NCI-H2081 (cell line): ENCODE data around the gene MAP3K14.
"Not testable (repeated sequence)": the region's sequence is repeated elsewhere in the genome, so short reads cannot be mapped to it uniquely, and the experiment has no call there.

Source experiments
- DNase-seq, 2 experiments: peaks; one replicate each; lab custom pipeline; 2025; lab: John Stamatoyannopoulos, UW

MAP3K14 gene

DNA sequence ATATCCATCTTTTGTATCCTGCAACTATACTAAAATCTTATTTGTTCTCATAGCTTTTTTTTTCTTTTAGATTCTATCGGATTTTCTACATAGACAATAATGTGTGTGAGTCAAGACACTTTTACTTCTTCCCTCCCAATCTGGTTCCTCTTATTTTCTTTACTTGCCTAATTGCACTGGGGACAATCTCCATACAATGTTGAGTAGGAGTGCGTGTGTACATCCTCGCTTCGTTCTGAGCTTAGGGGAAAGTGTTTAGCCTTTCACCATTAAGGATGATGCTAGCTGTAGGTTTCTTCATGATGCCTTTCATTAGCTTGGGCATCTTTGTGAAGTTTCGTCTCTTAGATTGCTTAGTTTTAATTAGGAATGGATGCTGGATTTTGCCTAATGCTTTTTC is 57.8 kb downstream of the MAP3K14 start:
- no peak for DNase-seq

DNA sequence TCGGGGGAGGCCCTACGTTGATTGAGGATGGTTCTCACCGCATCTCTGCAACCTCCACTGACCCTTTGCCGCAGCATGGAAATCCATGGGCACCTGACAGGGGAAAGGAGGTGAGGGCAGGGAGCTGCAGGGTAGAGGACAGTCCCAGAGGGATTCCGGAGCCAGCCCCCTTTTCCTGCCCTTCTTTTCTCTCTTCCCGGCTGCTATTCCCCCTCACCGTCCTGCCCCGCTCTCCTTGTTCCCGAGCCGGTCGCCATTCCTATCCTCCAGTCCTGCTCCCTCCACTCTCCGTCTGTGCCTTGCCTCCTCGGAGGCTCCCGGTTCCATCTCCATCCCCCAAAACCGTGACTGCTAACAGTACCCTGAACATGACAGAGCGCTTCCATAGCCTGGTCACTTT is 59.7 kb downstream of the MAP3K14 start:
- no peak for DNase-seq

DNA sequence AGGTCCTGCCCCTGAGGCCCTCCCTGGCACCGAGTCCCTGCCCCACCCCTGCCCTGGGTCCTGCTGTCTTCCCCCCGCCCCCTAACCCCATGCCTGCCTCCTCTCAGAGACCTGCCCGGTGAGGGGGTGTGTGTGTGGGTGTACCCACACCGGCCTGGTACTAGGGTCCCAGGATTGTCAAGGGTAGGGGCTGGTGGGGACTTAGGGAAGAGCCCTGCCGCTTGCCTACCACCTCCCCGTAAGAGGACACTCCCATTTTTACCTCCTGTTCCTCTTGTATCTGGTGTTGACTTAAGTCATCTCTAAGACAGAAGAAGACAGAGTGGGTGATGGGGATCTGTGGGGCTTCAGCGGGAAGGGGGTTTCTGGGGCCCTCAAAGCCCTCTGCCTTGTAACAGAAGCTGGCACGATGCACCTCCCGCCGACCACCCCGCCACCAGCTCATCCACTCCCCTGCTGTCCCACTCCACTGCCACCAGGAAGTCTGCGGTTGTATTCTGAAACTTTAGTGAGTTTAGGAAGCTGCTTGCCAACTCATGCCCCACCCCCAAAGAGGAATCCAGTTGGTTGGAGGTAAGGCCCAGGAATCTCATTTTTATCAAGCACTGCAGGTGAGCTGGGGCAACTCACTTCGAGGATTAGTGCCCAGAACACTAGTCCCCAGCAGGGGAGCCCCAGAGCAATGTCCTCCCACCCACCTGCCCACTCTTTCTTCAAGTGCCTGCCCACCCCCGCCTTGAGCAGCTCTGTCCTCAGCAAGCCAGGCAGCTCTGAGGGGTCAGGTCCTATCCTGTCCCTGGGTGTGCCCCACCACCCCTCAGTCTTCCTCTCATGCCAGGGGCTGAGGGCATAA is 60.5 kb downstream of the MAP3K14 start:
- no peak for DNase-seq

DNA sequence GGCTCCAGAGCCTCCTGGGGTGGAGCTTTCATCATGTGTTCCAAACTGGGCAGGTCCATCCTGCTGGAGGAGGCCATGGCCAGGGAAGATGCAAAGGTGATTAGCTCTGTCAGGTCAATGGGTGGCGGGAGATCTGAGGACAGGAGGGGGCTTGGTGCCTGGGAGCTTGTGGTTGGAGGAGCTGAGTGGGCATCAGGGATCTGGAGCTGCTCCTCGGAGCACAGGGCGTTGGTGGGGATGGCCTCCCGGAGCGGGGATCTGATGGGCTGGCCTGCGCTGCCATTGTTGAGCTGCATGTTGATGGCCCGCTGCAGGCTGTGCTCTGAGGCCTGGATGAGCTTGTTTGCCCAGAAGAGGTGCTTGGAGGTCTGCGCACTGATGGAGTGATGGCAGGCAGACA is 61.5 kb downstream of the MAP3K14 start:
- no peak for DNase-seq

DNA sequence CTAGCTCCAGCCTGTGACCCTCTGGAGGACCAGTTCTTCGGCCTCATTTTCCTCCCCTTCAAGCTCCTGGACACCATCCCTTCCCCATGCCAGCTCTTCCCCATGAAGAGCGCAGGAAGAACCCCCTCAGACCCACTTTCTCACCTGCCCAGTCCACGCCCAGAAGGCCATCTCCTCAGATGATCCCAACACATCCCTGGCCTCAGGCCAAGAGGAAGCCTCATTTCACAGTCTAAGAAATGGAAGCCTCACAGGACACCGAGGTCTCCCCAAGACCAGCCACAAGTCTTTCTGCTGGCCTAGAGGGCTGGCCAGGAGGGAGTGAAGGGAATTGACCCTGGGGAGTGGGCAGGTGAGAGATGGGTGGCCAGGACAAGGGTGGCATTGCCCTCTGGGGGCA is 62.9 kb downstream of the MAP3K14 start:
- DNase-seq, result no peak

DNA sequence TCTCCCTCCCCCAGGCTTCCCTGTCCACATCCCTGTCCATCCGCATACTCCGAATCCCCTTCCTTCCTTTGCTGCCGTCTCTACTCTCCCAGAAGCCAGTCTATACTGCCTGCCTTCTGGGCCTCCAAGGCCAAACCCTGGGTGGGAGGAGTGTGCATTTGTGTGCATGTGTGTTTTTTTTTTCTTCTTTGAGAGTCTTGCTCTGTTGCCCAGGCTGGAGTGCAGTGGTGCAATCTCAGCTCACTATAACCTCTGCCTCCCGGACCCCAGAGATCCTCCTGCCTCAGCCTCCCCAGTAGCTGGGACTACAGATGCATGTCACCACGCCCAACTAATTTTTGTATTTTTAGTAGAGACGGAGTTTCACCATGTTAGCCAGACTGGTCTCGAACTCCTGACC is 63.6 kb downstream of the MAP3K14 start:
- not testable (repeated sequence) for DNase-seq

DNA sequence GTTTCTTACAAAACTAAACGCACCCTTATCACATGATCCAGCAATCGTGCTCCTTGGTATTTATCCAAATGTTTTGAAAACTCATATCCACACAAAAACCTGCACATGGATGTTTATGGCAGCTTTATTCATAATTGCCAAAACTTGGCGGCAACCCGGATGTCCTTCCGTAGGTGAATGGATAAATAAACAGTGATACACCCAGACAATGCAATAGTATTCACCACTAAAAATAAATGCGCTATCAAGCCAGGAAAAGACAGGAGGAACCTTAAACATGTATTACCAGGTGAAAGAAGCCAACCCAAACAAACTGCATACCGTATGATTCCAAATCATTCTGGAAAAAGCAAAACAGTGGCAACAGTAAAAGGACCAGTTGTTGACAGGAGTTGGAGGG is 64.9 kb downstream of the MAP3K14 start:
- DNase-seq, result peak; percentile 19 to 68

DNA sequence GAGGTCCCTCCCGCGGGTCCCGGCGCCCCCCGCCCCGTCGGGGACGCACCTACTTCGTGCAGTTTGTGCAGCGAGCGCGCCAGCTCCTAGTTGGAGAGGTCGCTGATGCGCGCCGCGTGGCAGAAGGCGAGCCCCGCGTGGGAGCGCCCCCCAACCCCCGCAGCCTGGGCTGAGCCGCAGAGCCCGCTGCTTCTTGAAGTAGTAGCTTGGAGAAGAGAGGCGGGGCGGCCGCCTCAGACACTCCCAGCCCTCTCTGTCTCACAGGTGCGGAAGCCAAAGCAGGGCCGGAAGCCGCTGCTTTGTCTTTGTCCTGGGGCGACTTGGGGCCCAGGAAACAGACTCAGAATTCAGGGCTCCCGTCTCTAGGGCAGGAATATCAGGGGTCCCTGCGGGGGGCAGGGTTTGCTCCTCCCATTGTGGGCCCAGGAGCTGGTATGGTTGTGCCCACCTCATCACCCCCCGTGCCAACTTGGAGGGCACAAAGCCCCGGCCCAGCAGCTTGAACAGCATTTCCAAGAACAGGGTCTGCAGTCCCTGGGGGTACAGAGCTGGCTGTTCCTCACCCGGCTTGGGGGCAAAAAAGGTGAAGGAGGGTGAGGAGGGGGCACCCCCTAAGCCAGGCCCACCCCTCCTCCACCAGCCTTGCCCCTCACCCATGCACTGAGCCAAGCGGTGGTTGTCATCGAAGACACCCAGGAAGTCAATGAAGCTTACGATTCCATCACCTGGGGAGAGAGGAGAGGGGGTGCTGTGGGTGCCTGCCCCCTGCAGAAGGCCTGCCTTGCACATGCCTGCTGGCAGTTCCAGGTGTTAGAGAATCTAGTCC is 68.5 kb downstream of the MAP3K14 start:
- DNase-seq, result peak; percentile 43 to 70

DNA sequence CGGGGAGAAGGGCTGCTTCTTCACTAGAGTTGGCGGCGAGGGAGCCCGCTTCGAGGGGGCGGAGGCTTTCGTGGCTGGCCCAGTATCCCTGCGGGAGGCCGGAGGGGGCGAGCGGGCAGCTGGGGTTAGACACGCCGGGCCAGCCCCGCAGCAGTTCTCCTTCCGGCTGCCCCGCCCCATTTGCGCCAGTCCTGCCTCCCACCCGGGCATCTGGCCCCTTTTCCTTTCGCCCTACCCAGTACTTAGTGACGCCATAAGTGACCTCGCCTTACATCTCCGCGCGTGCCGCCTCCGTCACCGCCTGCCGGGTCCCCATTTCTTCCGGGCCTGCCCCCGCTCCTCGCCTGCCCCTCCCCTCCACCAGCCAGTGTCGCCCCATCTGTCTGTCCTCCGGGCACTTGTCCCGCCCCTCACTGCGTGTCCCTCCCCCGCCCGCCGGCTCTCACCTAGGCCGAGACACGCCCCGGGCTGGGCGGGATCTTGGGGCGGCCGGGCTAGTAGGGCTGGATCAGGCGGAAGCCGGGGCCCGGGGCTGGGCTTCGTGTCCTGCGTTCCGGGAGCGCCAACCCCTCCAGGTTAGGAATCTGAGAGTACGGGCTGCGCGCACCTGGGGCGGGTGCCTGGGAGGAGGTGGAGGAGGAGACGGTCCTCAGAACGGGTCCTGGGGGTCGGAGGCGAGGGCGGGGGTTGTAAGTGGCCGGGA is 69.2 kb downstream of the MAP3K14 start:
- DNase-seq, result peak; percentile 98

DNA sequence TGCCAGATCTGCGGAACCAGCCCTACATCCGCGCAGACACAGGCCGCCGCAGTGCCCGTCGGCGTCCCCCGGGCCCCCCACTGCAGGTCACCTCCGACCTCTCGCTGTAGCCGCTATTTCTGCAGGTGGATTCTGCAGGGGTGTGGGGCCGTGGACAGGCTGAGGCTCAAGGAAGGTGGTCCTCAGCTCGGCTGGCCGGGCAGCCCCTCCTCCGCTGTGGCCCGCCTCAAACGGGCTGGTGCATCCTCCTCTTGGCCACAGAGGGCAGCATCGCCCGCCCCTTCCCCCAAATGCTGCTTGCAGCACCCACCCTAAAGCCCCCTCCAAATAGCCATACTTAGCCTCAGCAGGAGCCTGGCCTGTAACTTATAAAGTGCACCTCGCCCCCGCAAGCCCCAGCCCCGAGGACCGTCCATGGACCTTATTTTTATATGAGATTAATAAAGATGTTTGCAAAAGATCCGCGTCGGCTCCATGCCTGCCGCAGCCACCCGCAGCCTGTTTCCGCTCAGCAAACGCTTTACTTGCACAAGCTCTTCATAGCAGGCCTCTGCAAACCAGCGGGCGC is 69.9 kb downstream of the MAP3K14 start:
- DNase-seq, result peak in 1 of 2 experiments; percentile 64

DNA sequence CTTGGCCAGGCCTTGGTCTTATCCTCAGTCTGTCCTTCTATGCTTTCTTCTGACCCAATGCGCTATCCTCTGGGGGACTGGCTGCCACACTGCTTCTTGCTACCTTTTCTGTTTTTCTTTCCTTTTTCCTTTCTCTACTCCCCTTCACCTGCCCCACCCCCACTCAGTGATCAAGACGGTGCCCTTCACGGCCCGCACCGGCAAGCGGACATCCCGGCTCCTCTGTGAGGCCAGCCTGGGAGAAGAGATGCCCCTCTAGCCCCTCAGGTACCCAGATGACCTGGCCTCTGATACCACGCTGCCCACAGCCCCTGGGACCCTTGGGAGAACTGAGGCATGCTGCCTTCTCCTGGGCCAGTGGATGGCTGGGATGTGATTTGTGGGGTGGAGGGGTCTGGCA is 70.5 kb downstream of the MAP3K14 start:
- DNase-seq, result no peak

DNA sequence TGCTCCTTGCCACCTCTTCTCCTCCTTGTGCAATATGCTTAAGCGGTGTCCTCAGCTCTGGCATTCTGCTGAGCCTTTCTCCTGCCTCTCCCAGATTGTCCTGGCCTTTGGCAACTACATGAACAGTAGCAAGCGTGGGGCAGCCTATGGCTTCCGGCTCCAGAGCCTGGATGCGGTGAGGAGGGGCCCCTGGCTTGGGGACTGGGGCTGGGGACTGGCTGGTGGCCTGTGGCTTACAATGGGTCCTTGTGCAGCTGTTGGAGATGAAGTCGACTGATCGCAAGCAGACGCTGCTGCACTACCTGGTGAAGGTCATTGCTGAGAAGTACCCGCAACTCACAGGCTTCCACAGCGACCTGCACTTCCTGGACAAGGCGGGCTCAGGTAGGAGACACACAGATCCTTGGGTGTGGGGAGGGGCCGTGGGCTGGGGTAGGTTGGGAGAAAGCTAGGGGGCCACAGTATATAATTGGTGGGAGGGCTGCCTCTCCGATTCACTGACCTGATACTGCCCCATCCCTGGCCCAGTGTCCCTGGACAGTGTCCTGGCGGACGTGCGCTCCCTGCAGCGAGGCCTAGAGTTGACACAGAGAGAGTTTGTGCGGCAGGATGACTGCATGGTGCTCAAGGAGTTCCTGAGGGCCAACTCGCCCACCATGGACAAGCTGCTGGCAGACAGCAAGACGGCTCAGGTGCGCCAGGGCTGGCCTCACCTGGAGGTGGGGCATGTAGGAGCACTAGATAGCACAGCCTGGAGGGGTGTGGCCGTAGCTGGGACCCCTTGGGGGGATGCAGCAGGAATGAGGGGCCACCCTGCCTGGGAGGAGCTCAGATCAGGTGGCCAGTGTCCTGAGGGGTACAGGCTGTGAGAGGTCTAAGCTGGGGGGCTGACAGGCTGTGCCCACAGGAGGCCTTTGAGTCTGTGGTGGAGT is 71.8 kb downstream of the MAP3K14 start:
- DNase-seq, result no peak

DNA sequence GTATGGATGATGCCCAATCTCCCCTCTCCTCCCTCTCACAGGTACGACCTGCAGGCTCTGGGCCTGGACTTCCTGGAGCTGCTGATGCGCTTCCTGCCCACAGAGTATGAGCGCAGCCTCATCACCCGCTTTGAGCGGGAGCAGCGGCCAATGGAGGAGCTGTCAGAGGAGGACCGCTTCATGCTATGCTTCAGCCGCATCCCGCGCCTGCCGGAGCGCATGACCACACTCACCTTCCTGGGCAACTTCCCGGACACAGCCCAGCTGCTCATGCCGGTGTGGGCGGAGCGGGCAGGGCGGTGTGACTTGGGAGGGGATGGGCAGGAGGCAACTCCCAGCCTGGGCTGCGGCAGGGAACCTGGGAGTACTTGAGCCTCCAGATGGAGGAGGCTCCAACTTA is 73.1 kb downstream of the MAP3K14 start:
- DNase-seq, result no peak

DNA sequence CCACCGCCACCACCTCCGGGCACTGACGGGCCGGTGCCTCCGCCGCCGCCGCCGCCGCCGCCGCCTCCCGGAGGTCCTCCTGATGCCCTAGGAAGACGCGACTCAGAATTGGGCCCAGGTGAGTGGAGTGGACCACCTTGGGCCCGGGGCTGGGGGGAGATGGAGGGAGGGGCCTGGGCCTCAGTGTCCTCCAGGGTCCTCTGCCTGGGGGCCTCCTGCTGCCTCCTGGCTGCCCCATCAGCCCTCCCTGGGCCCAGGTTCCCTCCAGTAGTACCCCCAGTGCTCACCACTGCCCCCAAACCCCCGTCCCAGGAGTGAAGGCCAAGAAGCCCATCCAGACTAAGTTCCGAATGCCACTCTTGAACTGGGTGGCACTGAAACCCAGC is 74.8 kb downstream of the MAP3K14 start:
- no peak for DNase-seq

DNA sequence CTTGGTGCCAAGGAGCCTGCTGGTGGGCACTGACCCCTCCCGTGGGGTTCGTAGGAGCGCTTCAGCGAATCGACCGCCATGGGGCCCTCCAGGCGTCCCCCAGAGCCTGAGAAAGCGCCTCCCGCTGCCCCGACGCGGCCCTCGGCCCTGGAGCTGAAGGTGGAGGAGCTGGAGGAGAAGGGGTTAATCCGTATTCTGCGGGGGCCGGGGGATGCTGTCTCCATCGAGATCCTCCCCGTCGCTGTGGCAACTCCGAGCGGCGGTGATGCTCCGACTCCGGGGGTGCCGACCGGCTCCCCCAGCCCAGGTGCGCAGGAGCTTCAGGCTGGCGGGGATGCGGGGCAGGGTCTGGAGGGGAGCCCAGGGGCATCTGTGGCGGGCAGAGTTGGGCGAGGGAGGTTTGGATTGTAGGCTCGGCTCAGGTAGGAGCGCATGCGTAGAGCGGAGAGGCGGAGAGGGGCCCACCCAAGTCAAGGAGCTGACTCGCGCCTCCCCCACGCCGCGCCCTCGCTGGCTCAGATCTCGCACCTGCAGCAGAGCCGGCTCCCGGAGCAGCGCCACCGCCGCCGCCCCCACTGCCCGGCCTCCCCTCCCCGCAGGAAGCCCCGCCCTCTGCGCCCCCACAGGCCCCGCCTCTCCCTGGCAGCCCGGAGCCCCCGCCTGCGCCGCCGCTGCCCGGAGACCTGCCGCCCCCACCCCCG is 75.3 kb downstream of the MAP3K14 start:
- DNase-seq, result peak; percentile 62 to 79

DNA sequence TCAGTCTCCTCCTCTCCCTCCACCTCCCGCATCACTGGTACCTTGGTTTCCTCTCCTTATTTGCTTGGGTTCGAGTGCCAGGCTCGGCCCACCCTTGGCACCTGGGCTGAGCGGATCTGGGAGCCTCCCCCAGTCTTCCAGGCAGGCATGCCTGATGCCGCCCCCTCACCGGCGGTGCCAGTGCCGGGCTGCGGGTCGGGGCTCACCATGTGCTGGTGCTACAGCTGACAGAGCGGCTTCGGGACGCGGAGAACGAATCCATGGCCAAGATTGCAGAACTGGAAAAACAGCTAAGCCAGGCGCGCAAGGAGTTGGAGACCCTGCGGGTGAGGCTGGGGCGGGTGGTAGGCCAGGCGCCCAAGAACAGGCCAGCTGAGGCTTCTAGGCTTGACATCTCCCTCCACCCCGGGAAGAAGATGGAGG is 75.9 kb downstream of the MAP3K14 start:
- no peak for DNase-seq

DNA sequence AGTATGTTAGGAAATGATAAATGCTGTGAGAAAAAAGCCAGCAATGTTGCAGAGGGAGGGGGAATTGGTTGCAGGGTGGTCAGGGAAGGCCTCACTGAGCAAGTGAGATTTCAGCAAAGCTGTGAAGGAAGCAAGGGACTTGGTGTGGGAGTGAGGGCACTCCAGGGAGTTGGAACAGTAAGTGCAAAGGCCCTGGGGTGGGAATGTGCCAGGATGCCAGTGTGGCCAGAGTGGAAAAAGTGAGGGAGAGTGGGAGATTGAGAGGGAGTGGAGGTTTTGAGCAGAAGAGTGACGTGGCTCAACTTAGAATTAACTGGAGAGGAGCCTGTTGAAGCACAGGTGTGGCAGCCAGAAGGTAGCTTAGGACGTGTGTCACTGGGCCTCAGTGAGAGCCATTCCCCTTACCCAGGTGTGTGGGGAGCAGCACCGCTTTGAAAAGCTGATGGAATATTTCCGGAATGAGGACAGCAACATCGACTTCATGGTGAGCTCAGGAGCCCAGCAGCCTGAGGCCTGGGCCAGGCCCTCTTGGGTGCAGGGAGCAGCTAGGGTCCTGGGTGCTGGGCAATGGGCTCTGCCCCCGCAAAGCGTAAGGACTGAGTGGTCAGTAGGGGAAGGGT is 78.6 kb downstream of the MAP3K14 start:
- DNase-seq, result no peak

DNA sequence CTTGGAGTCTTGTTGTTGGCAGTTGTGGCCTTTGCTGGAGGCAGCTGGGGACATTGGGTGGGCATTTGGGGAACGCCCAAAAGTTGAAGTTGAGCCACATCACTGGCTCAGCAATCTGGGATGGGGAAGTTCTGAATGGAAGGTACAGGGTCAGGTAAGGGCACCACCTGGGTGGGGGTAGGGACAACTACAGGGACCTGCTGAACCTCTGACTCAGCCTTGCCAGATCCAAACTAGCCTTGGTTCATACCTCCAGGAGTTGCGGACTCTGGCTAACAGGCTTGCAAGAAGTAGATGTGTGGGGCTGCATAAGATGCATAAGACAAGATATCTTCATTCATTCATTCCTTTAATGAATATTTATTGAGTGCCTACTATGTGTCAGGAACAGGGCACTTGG is 79.1 kb downstream of the MAP3K14 start:
- no peak for DNase-seq

DNA sequence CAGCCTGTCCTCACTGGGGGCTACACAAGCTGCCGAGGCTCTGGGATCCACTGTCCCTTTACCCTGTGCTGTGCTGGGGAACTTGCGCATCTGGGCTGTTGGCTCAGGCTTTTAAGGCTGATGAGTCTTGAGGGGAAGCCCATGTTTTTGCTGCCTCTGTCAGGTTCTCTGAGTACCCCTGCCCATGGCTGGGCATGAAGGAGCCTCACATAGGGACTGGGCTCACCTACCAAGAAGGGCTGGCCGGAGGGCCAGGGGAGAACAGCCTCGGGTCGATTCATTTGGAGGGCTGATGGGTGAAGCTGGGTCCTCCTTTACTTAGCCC is 80.6 kb downstream of the MAP3K14 start:
- no peak for DNase-seq
